GM18867 (cell line): Measurements from ENCODE around the gene NTSR1.

Experiments
- ATAC-seq: cut with Tn5 transposase; IDR thresholded peaks from one replicate; pipeline ENCODE4 v1.9.1; 2021; ENCODE audit warnings: mild to moderate bottlenecking, moderate library complexity; ENCODE audit not compliant: unreplicated experiment

The NTSR1 gene

DNA sequence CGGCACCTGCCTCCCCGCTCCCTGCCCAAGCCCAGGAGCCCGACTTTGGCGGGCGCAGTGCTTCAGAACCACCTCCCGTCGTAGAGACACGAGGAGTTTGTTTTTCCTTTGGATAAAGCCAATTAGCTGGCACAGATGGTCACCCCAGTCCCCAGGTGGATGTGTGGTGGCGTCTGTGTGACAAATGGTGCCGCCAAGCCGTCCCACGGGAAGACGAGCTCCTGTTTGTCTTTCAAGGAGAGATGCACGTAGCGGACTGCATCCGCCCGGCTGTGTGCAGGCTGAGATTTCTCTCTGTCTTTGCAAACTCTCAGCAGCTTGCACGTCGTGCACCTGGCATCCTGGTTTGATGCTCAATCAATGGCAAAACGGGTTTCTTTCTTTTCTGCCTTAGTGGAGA lies 71.6 kb downstream of the NTSR1 start:
- ATAC-seq = no peak

DNA sequence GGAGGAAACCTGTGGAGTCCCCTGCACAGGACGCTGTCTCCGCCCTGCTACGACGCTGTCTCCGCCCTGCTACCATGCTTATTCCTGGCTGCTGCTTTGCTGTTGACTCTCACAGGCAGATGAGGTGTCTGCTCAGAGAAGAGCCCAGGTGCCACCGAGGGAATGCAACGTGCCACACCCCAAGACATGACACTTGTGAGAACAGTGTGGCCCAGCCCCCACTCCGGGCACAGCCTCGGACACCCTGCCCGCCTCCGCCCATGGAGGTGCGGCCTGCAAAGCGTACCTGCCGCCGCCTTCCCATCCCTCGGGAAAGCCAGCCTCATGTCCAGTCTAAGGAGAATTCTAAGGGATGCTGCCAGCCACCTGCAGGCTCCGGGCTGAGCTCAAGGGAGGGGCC lies 72.1 kb downstream of the NTSR1 start:
- ATAC-seq = no peak

DNA sequence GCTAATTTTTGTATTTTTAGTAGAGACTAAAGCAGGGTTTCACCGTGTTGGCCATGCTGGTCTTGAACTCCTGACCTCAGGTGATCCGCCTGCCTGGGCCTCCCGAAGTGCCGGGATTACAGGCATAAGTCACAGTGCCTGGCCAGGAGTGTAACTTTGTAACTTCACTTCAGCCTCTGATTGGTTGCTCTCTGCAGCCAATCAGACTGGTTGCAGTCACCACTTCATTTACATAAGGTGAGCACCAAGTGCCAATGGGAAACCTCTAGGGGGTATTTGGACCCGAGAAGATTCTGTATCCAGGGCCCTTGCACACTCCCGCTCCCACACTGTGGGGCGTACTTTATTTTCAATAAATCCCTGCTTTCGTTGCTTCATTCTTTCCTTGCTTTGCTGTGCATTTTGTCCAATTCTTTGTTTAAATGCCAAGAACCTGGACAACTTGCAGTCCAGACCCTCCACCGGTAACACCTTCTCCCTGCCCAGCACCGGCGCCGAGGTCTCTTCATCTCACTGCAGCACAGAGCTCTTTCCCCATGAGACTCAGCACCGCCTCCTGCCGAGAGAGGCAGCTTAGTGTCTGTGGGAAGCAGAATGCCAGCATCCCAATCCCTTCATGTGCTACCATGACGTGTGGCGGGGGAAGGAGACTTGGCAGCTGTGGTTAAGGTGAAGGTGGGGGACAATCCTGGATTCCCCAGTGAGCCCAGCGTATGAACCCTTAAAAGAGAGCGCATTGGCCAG lies 73.7 kb downstream of the NTSR1 start:
- ATAC-seq = no peak

DNA sequence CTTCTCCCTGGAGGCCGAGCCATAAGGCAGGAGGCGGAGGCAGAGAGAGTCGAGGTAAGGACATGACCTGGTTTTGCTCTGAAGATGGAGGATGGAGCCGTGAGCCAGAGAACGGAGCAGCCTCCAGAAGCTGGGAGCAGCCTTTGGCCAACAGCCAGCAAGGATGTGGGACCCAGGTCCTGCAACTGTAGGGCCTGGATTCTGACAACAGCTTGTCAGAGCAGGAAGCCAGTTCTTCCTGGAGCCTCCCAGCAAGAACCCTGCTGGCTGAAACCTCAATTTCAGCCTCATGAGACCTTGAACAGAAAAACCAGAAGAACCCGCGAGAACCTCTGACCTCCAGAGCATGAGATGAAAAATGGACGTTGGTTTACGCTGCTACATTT lies 74.2 kb downstream of the NTSR1 start:
- no peak for ATAC-seq

DNA sequence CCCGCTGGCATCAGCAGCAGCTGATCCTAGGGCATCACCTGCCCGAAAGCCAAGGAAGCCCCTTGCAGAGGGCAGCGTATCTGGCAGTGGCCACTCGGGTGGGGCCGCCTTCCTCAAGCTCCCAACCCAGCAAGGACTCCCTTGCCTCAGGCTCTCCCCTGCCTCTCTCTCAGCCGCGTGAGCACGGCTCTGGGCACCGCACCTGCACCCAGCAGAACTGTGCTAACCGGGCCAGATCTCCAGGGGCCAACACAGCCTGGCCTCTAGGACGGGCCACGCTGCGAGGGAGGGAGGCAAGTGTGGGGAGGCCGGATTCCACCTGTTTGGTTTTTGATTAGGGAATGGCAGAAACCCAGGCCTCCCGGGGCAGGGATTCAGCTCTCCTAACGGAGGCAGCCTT lies 75.9 kb downstream of the NTSR1 start:
- no peak for ATAC-seq

DNA sequence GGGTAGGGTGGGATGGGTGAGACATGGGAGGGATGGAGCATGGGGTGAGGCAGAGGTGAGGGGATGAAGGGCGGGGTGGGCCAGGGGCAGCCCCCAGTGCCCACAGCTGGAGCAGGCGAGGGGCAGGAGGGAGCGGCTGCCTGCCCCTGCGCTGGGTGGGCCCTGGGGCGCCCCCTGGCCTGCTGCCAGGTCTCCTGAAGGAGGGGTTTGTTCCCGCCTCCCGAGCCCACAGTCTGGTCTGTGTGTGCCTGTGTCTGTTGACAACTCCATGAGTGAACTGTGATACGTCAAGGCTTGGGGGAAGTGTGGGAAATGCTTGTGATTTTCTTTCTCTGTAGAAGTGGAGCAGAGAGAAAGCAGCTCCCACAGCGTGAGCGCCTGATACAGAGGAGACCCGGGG lies 76.8 kb downstream of the NTSR1 start:
- no peak for ATAC-seq

DNA sequence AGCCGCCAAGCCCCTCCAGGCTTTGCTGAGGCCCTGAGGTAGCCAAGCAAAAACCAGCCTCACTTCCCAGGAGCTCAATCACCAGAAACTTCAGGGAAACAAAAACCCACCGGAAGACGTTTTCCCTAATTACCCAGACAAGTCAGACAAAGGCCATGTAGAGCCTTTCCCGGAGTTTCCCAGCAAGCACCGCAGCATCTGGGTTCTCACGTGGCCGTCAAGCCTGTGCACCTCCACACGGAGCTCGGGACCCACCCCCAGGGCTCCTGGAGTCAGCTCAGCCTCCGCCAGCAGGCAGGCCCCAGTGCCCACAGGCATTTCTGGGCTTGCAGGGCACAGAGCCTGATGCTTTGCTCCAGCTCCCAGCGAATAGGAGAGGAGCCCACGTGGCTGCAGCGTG lies 77.5 kb downstream of the NTSR1 start:
- ATAC-seq = no peak

DNA sequence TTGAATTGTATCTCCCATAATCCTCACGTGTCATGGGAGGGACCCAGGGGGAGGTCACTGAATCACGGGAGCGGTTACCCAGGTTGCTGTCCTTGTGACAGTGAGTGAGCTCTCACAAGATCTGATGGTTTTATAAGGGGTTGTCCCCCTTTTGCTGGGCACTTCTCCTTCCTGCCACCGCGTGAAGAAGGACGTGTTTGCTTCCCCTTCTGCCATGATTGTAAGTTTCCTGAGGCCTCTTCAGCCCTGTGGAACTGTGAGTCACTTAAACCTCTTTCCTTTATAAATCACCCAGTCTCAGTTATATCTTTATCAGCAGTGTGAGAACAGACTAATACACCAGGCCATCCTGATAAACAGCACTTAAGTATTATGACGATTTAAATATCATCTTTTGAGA lies 78.7 kb downstream of the NTSR1 start:
- no peak for ATAC-seq

DNA sequence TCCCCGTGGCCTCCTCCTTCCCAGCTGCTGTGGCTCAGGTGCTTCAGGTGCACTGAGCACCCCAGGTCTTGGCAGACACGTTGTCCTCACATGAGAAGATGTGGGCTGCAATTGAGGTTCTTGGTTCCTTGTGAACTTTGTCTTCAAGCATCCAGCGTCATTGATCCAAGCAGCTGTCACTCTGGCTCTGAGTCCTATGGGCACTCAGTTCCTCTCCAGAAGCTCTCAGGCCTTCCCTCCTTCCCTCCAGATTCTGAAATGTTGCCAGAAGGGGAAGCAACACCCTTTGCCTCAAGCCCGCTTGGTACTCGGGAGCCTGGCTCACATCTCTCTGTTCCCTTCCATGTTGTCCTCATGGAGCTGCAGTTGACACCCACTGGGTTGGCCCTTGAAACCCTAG lies 79.2 kb downstream of the NTSR1 start:
- ATAC-seq = no peak

DNA sequence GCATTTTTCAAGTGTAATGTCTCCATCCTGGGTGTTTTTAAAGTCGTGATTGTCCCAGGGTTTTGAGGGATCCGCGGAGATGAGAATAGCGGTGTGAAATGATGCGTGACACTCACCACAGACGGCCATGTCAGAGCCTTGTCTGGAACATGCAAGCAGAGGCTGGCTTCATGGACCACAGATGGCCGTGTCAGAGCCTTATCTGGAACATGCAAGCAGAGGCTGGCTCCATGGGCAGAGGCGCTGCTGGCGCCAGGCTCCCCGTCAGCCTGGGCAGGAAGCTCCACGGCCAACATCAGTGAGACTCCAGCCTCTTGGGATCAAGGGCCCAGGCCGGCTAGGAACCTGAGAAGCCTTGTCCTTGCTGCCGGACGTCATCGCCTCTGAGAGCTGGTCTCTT lies 80.0 kb downstream of the NTSR1 start:
- ATAC-seq = no peak

DNA sequence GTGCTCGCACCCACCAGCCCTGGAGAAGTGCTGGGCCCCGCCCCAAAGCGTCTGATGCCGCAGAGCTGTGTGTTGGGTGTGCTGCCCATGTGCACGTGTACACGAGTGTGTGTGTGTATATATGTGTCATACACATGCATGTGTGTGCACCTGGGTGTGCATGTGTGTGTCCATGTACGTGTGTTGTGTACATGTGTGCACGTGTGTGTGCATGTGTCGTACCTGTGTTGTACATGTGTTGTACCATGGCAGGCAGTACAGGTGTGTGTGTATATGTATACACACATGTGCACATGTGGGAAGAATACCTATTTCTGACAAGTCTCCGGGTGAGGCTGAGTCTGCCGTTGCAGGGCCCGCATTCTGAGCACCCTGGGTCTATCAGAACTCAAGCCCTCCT lies 81.4 kb downstream of the NTSR1 start:
- no peak for ATAC-seq

DNA sequence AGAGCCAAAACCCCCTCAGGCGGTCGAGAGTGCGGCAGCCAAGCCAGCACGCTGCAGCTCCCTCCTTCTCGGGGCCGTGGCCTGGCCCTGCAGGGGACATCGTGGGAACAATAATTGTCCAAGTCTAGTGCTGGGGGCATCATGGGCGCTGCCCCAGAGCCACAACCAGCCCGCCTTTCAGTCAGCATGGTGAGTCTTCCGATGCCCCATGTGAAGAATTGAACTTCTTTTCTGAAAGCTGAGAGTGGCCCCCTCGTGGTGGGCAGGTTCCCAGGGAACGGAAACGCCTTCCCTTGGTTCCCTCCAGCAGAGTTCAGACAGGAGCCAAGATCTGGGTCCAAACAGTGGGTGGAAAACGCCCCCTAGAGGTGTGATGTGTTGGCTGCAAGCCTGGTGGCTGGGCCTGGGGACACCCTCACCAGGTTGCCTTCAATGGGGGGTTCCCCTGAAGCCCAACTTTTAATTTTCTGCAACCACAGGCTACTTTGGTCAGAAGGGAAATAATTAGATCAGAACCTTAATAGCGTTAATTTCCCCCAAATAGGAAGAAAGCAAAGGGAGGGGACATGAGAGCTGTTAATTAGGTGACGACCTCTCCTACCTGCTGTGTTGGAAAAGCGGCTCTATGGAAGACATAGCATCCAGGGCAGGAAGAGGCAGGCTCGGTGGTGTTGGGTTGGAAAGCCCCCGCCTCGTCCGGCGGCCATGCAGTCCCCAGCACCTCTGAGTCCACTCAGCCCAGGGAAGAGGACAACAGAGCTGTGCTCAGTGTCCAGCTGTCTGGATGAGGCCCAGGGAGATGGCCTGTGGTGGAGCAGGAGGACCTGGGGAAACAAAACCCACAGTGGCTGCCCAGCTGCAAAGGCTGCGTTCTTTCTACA lies 82.9 kb downstream of the NTSR1 start:
- ATAC-seq = no peak

DNA sequence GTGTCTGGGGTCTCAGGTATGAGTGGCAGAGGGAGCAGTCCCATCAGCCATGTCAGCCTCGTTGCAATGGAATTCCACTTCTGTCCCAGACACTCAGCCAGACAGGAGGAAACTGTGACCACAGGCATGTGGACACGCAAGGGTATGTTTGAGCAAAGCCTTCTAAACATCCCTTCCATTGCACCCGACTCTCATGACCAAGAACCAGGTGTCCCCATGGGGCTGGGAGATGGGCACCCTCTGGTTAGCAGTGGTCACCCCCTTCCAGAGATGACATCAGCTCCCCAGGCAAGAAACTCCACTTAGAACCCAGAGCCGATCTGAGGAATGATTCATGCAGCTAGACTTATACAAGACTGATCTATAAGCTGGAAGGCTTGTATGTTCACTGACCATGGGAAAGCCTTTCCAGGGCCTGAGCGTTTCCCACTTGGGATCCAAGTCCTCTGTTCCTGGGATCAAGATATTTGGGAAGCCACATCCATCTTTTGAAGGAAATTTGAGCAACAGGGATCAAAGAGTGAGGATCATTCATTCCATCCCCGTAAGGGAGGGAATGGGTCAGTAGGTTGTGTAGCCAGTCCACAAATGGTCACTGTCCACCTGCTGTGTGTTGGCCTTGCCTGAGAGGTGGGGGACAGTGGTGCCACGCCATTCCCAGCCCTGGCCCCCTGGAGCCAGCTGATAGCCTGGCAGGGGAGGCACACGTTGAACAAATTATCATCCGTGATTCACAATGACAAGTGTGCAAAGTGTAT lies 83.7 kb downstream of the NTSR1 start:
- no peak for ATAC-seq

DNA sequence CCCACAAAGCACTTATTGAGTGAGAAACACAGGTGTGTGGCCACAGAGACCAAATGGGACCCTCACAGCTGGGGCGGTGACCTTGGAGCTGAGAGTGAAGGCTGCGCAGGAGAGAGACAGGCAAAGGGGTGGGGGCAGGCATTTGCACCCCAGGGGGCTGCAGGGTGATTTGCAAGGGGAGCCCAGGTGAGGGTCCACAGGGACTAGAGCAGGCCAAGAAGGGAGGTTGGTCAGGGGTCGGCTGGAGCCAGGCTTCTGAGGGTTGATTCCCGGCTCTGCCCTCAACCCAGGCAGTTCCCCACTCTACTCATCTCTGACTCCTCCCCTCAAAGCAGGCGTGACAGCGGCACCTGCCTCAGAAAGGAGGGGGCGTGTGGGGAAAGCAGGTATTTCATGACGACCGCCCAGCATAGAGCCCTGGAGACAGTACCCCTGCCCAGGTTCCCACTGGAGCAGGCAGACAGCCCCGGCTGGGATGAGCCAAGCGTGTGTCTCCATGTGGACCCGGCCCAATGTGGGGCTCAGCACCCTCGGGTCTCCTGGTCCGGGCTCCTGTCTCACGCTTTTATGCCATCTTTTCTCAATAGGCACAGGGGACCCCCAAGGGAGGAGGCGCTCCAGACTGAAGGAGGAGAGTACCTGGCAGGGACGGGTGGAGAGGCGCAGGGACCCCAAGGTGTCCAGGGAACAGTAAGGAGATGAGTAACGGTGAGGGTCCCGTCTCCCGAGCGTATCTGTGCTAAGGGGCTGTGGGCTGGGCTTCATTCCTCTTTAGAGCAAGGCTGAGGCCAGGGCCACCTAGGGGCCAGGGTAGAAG lies 84.5 kb downstream of the NTSR1 start:
- ATAC-seq = no peak

DNA sequence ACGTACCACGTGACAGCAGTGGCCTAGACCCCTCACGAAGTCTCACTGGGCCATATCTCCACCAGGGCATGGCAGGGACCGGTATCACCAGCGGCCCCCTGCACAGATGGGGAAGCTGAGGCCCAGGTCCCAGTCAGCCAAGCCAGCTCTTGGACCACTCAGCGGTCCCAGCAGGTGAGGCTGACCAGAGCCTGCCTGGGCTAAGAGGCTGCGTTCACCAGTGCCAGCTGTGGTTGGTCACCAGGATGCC lies 85.0 kb downstream of the NTSR1 start:
- ATAC-seq = no peak

DNA sequence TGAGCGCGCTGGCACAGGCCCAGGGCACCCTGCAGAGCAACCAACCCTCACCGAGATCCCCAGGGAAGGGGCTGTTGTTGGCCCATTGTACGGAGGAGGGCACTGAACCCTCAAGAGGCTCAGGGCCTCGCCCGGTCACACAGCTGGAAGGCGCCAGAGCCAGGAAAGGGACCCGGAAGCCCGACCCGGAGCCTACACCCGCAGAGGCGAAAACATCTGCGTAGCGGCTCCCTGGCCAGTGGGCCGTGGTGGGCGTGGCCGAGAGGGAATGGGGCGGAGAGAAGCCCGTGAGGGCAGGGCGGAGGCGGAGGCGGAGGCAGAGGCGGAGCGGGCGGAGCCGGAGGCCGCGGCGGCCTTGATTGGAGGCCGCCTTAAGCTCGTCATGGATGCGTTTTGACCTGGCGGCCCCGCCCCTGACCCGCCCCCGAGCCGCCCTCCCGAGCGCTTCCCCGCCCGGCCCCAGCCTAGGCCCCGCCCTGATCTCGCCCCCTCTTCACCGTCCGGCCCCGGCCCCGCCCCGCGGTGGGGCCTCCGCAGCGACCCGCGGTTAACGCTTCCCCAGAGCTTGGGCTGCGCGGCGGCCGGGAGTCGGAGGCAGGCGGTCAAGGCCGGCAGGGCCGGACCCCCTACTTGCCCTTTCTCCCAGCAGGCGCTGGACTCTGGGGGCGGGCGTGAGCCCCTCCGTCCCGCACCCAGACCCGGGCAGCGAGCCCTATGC lies 85.5 kb downstream of the NTSR1 start:
- peak; percentile 66 for ATAC-seq

DNA sequence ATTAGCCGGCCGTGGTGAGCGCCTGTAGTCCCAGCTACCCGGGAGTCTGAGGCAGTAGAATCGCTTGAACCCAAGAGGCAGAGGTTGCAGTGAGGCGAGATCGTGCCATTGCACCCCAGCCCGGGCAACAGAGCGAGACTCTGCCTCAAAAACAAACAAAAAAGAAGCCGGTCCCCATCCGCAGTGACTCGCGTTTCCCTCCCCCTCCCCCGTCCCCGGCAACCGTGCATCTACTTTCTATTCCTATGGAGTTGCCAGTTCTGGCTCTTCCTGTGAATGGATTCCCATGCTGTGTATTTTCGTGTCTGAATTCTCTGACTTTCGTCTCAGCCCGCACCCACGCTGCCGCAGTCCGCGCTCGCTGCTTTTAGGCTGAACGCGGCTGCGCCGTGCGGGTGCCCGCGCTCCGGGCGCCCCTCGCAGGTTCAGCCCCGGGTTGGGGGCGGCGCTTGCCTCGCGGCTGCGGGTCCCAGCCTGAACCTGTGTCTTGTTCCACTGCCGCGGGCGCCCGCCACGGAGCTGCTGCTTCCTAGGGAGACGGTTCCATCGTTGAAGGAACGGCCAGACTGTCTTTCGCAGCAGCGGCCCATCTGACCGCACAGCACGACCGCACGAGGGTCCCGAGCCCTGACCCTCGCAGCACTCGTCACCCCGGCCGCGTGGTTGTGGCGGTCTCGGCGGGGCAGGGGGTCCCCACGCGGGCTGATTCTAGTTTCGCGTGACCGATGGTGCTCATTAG lies 86.6 kb downstream of the NTSR1 start:
- no peak for ATAC-seq

DNA sequence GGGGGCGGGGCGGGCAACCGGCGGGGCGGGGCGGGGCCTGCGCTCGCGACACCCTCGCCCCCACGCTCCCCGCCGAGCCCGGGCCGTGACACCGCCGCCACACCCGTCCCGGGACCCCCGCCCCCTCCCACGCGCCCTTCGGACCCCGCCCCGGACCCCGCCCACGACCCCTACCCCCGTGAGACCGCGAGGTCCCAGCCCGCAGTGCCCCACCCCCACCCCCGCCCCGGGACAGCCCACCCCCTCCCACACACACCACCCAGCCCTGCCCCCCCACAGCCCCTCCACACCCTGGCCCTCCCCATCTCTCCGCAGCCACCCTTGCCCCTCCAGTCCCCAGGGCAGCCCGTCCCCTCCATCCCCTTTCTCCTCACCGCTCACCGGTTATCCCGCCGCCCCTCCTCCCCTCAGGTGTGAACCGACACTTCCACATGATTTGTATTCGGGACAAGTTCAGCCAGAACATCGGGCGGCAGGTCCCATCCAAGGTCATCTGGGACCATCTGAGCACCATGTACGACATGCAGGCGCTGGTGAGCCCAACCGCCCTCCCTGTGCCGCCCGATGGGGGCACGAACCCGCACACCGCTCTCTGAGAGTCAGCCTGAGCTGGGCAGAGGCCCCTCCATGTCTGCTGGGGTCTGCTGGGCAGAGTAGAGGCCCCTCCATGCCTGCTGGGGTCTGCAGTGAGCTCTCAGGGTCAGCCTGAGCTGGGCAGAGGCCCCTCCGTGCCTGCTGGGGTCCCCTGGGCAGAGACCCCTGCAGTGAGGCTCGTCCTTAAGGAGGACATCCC lies 88.3 kb downstream of the NTSR1 start:
- no peak for ATAC-seq
